GM12878 (cell line): Measurements from ENCODE around the gene GPN1. TPM values are rescaled to one million over a fixed set of nuclear protein-coding genes. Genes with fewer than 3 reads are reported as not detected.

ENCODE experiments used
- BRCA1 ChIP-seq: IDR thresholded peaks from 2 replicates; pipeline ENCODE4 v1.6.1; 2011; ENCODE audit warnings: low read depth, low read length, improper control_type of control experiment
- CEBPB ChIP-seq, 2 experiments: fragments of 150-350 bp in 1 of 2; IDR thresholded peaks; 2 replicates each; pipeline ENCODE4 v1.6.1; 2012 to 2014; ENCODE audit warnings: low read depth in 2 of 2, low read length in 2 of 2, borderline replicate concordance in 1 of 2, inconsistent platforms in 1 of 2
- CHD1 ChIP-seq: IDR thresholded peaks from 2 replicates; pipeline ENCODE4 v1.6.1; 2012; ENCODE audit warnings: low read depth, low read length, improper control_type of control experiment
- CHD4 ChIP-seq: fragments of 200-600 bp; sonication (generic); IDR thresholded peaks from 2 replicates; pipeline ENCODE4 v1.6.1; 2016; ENCODE audit warnings: mild to moderate bottlenecking
- EGR1 ChIP-seq, 2 experiments: IDR thresholded peaks; 1 replicate in 1 of 2; 2 replicates in 1 of 2; pipeline ENCODE4 v1.6.1; 2011 to 2012; ENCODE audit warnings: low read depth in 2 of 2, low read length in 2 of 2, borderline replicate concordance in 1 of 2, mild to moderate bottlenecking in 1 of 2, moderate library complexity in 1 of 2
- GATAD2B ChIP-seq: fragments of 450-650 bp; conservative IDR thresholded peaks from 2 replicates; pipeline ENCODE4 v1.6.1; 2017; ENCODE audit warnings: low read depth, mild to moderate bottlenecking, moderate library complexity
- HCFC1 ChIP-seq: fragments of 150-350 bp; IDR thresholded peaks from 2 replicates; pipeline ENCODE4 v1.6.1; 2014; ENCODE audit warnings: low read length
- JUNB ChIP-seq: IDR thresholded peaks from 2 replicates; pipeline ENCODE4 v1.6.1; 2016; ENCODE audit warnings: antibody characterized with exemption, mild to moderate bottlenecking
- KAT2A ChIP-seq: conservative IDR thresholded peaks from 2 replicates; pipeline ENCODE4 v1.6.1; 2011; ENCODE audit warnings: low read depth, low read length; ENCODE audit not compliant: control insufficient read depth
- LARP7 ChIP-seq: fragments of 450-650 bp; IDR thresholded peaks from 2 replicates; pipeline ENCODE4 v1.6.1; 2017; ENCODE audit warnings: mild to moderate bottlenecking
- MTA3 ChIP-seq: IDR thresholded peaks from 2 replicates; pipeline ENCODE4 v1.6.1; 2012; ENCODE audit warnings: low read length, inconsistent platforms, borderline replicate concordance
- MXI1 ChIP-seq: fragments of 150-350 bp; IDR thresholded peaks from 2 replicates; pipeline ENCODE4 v1.6.1; 2011; ENCODE audit warnings: low read depth, mild to moderate bottlenecking, inconsistent platforms, low read length, improper control_type of control experiment
- NRF1 ChIP-seq: conservative IDR thresholded peaks from 2 replicates; pipeline ENCODE4 v1.6.1; 2011; ENCODE audit warnings: mild to moderate bottlenecking, low read depth, low read length, improper control_type of control experiment
- PAX5 ChIP-seq: IDR thresholded peaks from 2 replicates; pipeline ENCODE4 v1.6.1; 2011; ENCODE audit warnings: low read depth, low read length, borderline replicate concordance
- SP1 ChIP-seq: IDR thresholded peaks from one replicate; pipeline ENCODE4 v1.6.1; 2011; ENCODE audit warnings: low read depth, low read length
- SPI1 ChIP-seq: IDR thresholded peaks from 2 replicates; pipeline ENCODE4 v1.6.1; 2011; ENCODE audit warnings: low read depth, mild to moderate bottlenecking, low read length, moderate library complexity, borderline replicate concordance; ENCODE audit not compliant: insufficient read depth
- SREBF1 ChIP-seq: IDR thresholded peaks from 2 replicates; pipeline ENCODE4 v1.6.1; 2012; ENCODE audit warnings: mild to moderate bottlenecking, low read length
- TCF12 ChIP-seq: IDR thresholded peaks from 2 replicates; pipeline ENCODE4 v1.6.1; 2011; ENCODE audit warnings: low read depth, mild to moderate bottlenecking, low read length
- YBX1 ChIP-seq: fragments of 450-650 bp; IDR thresholded peaks from 2 replicates; pipeline ENCODE4 v1.6.1; 2016; ENCODE audit warnings: antibody characterized with exemption
- ZBED1 ChIP-seq: IDR thresholded peaks from 2 replicates; pipeline ENCODE4 v1.6.1; 2016; ENCODE audit warnings: borderline replicate concordance
- ZNF217 ChIP-seq: fragments of 450-650 bp; IDR thresholded peaks from 2 replicates; pipeline ENCODE4 v1.6.1; 2017; ENCODE audit warnings: antibody characterized with exemption, mild to moderate bottlenecking
- ZNF274 ChIP-seq: IDR thresholded peaks from one replicate; pipeline ENCODE4 v1.8.0; 2011; ENCODE audit not compliant: insufficient read length, insufficient read depth
- ZNF622 ChIP-seq: fragments of 450-650 bp; IDR thresholded peaks from 2 replicates; pipeline ENCODE4 v1.6.1; 2017; ENCODE audit warnings: mild to moderate bottlenecking, inconsistent platforms
- polyA plus RNA-seq, 11 experiments: library from polyadenylated mRNA; depleted of rRNA in 4 of 11; unstranded in 6 of 11; stranded (reverse) in 5 of 11; fragments of >200 nt; fragmentation: Nextera tagmentation in 4 of 11; fragmentation: Illumina TruSeq in 1 of 11; extraction: Ambion mirVana in 4 of 11; extraction: Trizol in 1 of 11; gene quantifications; 1 replicate in 1 of 11; 2 replicates in 10 of 11; pipeline versions ENCODE4 v1.2.1 to v1.2.3, GENCODE V29; 2011 to 2016; ENCODE audit warnings: inconsistent platforms in 2 of 11, missing spikeins in 2 of 11, low read depth in 1 of 11
- total RNA-seq, 4 experiments: library from RNA; depleted of rRNA in 3 of 4; stranded (reverse); fragments of >200 nt in 3 of 4; fragmentation: Illumina TruSeq in 1 of 4; extraction: Trizol in 1 of 4; gene quantifications; 2 replicates each; pipeline versions ENCODE4 v1.2.1 to v1.2.3, GENCODE V29; 2013 to 2021
- TF ChIP-seq, protein P1 (sequence below): IDR thresholded peaks from 2 replicates; pipeline ENCODE4 v1.6.1; 2011; ENCODE audit warnings: borderline replicate concordance, low read depth, mild to moderate bottlenecking, moderate library complexity, mixed read lengths, low read length; ENCODE audit not compliant: insufficient read depth; ENCODE audit errors: extremely low read length
- TF ChIP-seq, protein P2 (sequence below): fragments of 450-650 bp; IDR thresholded peaks from 2 replicates; pipeline ENCODE4 v1.6.1; 2017; ENCODE audit warnings: mild to moderate bottlenecking, moderate library complexity
- TF ChIP-seq, protein P3 (sequence below): IDR thresholded peaks from 2 replicates; pipeline ENCODE4 v1.6.1; 2012; ENCODE audit warnings: low read depth, low read length, improper control_type of control experiment

The GPN1 gene
- total and polyA plus RNA-seq, 10 of the 15 experiments (the other 5 are each of a cell fraction or from before 2014, with no cell fraction given), result 32.1 to 108 (median 60.4) TPM

DNA sequence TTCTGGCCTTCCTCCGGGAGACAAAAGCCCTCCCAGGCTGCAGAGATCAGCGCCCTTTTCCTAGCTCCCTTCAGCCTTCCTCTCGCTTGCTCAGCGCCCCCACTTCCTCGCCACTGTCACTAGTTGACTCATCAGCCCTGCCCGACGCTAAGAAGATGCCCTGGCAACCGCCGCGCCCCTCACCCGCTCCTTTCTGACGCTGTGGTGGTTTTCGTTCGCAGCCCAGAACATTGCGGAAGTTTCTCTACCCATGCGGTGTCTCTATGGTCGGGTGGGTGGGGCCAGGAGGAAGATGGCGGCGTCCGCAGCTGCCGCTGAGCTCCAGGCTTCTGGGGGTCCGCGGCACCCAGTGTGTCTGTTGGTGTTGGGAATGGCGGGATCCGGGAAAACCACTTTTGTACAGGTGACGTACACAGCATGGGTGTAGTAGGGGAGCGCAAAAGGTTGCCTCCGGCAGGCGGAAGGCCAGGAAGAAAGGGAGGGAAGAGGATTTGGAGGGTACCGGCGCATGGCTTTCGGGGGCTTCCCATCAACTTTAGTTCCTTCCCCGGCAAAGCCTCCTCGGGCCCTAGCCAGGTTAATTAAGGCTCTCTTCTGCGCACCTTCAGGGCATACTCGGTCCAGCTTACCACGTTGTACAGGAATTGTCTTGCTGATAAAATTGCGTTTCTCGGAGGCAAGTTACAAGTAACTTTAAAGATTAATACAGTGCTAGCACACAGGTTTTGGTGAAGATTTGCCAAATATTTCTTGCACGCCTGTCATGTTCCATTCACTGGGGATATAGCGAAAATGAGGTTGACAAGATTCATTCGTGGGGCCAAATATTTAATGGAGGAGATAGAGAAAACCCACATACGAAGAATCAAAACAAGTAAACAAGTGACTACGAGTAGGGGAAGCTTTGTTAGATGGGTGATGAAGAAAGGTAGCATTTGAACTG, at the start of gene GPN1, which contains the start of gene CCDC121 (continued):
- TF ChIP-seq, protein P1, sequence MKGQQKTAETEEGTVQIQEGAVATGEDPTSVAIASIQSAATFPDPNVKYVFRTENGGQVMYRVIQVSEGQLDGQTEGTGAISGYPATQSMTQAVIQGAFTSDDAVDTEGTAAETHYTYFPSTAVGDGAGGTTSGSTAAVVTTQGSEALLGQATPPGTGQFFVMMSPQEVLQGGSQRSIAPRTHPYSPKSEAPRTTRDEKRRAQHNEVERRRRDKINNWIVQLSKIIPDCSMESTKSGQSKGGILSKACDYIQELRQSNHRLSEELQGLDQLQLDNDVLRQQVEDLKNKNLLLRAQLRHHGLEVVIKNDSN, result no peak
- TF ChIP-seq CEBPB (IDR thresholded peaks at IDR 0.05; ENCODE audit: borderline replicate concordance in 1 of 2, low read depth in 2 of 2, low read length in 2 of 2), result no peak
- no peak for TF ChIP-seq BRCA1
- no peak for TF ChIP-seq ZNF622
- TF ChIP-seq PAX5, result peak; percentile 61; the same call in 1 of the 2 replicates
- TF ChIP-seq GATAD2B, result 0 out of 2 replicates have a peak, but pooled peaks have one; percentile 45
- peak; percentile 65 for TF ChIP-seq SP1
- no peak for TF ChIP-seq CHD4
- TF ChIP-seq NRF1, result no peak
- TF ChIP-seq, protein P2, sequence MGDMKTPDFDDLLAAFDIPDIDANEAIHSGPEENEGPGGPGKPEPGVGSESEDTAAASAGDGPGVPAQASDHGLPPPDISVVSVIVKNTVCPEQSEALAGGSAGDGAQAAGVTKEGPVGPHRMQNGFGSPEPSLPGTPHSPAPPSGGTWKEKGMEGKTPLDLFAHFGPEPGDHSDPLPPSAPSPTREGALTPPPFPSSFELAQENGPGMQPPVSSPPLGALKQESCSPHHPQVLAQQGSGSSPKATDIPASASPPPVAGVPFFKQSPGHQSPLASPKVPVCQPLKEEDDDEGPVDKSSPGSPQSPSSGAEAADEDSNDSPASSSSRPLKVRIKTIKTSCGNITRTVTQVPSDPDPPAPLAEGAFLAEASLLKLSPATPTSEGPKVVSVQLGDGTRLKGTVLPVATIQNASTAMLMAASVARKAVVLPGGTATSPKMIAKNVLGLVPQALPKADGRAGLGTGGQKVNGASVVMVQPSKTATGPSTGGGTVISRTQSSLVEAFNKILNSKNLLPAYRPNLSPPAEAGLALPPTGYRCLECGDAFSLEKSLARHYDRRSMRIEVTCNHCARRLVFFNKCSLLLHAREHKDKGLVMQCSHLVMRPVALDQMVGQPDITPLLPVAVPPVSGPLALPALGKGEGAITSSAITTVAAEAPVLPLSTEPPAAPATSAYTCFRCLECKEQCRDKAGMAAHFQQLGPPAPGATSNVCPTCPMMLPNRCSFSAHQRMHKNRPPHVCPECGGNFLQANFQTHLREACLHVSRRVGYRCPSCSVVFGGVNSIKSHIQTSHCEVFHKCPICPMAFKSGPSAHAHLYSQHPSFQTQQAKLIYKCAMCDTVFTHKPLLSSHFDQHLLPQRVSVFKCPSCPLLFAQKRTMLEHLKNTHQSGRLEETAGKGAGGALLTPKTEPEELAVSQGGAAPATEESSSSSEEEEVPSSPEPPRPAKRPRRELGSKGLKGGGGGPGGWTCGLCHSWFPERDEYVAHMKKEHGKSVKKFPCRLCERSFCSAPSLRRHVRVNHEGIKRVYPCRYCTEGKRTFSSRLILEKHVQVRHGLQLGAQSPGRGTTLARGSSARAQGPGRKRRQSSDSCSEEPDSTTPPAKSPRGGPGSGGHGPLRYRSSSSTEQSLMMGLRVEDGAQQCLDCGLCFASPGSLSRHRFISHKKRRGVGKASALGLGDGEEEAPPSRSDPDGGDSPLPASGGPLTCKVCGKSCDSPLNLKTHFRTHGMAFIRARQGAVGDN, result no peak
- no peak for TF ChIP-seq ZNF274
- peak; percentile 84 for TF ChIP-seq JUNB
- TF ChIP-seq HCFC1, result peak; percentile 66
- no peak for TF ChIP-seq CHD1
- no peak for TF ChIP-seq EGR1 (IDR thresholded peaks at IDR 0.05; ENCODE audit: borderline replicate concordance in 1 of 2, low read depth in 2 of 2, low read length in 2 of 2)
- no peak for TF ChIP-seq TCF12
- no peak for TF ChIP-seq LARP7
- TF ChIP-seq SPI1, result peak; percentile 77; the same call in 1 of the 2 replicates
- 0 out of 2 replicates have a peak, but pooled peaks have one; percentile 58 for TF ChIP-seq MTA3
- no peak for TF ChIP-seq SREBF1
- TF ChIP-seq YBX1, result no peak
- peak; percentile 88 for TF ChIP-seq MXI1
- no peak for TF ChIP-seq ZNF217
- no peak for TF ChIP-seq ZBED1
- no peak for TF ChIP-seq KAT2A
- TF ChIP-seq, protein P3, sequence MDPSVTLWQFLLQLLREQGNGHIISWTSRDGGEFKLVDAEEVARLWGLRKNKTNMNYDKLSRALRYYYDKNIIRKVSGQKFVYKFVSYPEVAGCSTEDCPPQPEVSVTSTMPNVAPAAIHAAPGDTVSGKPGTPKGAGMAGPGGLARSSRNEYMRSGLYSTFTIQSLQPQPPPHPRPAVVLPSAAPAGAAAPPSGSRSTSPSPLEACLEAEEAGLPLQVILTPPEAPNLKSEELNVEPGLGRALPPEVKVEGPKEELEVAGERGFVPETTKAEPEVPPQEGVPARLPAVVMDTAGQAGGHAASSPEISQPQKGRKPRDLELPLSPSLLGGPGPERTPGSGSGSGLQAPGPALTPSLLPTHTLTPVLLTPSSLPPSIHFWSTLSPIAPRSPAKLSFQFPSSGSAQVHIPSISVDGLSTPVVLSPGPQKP, result no peak
